SK-N-SH (cell line): Measurements from ENCODE around the gene NUDT1. TPM values are rescaled to one million over a fixed set of nuclear protein-coding genes. Genes with fewer than 3 reads are reported as not detected.

Experiments
- CTCF ChIA-PET: fragments of 300-600, 350-600 bp; formaldehyde crosslinking; extraction: SDS; loops from one replicate; lab custom pipeline; 2021; lab: Yijun Ruan, JAX
- POLR2A ChIA-PET: fragments of 350-600 bp; sonication (Branson Sonifier 250); formaldehyde crosslinking; extraction: SDS; loops from one replicate; lab custom pipeline; 2020; ENCODE audit warnings: antibody characterized with exemption, inconsistent platforms; lab: Yijun Ruan, JAX
- DNase-seq: peaks from one replicate; pipeline ENCODE4 v3.0.0; 2012
- H2AFZ ChIP-seq: fragments of 200-600 bp; sonication (generic); 2 replicates; pipeline ENCODE4 v1.8.1; 2016; ENCODE audit warnings: antibody characterized with exemption, mild to moderate bottlenecking, low read depth
- H3F3A ChIP-seq: fragments of 200-600 bp; sonication (generic); replicated peaks from 2 replicates; pipeline ENCODE3; 2016; ENCODE audit warnings: antibody characterized with exemption, mild to moderate bottlenecking; ENCODE audit not compliant: insufficient read depth
- H3K27ac ChIP-seq, 2 experiments: fragments of 200-500 bp in 1 of 2; fragments of 200-600 bp in 1 of 2; sonication (Bioruptor generic) in 1 of 2; sonication (generic), shearing (Covaris generic) in 1 of 2; 2 replicates each; pipeline versions ENCODE4 v1.5.1 to v1.6.1; 2014 to 2016; ENCODE audit warnings: low read depth in 2 of 2, inconsistent platforms in 1 of 2, low read length in 1 of 2, mild to moderate bottlenecking in 1 of 2, mixed read lengths in 1 of 2
- H3K27me3 ChIP-seq: fragments of 200-600 bp; sonication (generic), shearing (Covaris generic); 2 replicates; pipeline ENCODE4 v1.6.1; 2016; ENCODE audit warnings: mixed run types; ENCODE audit not compliant: insufficient read depth
- H3K36me3 ChIP-seq, 2 experiments: fragments of 200-500 bp in 1 of 2; fragments of 200-600 bp in 1 of 2; sonication (Bioruptor generic) in 1 of 2; sonication (generic) in 1 of 2; replicated peaks in 1 of 2; 2 replicates each; pipeline versions ENCODE3 to v1.5.1; 2014 to 2016; ENCODE audit warnings: low read length in 1 of 2, mild to moderate bottlenecking in 1 of 2; ENCODE audit not compliant: insufficient read depth in 2 of 2, control insufficient read depth in 1 of 2
- H3K4me1 ChIP-seq, 2 experiments: fragments of 200-500 bp in 1 of 2; fragments of 200-600 bp in 1 of 2; sonication (Bioruptor generic) in 1 of 2; sonication (generic), shearing (Covaris generic) in 1 of 2; 2 replicates each; pipeline versions ENCODE4 v1.5.1 to v1.6.1; 2014 to 2016; ENCODE audit warnings: low read depth in 1 of 2, low read length in 1 of 2, mixed run types in 1 of 2; ENCODE audit not compliant: insufficient read depth in 2 of 2, control insufficient read depth in 1 of 2
- H3K4me2 ChIP-seq: fragments of 200-600 bp; sonication (generic), shearing (Covaris generic); 2 replicates; pipeline ENCODE4 v1.6.1; 2017; ENCODE audit warnings: mixed run types
- H3K4me3 ChIP-seq, 2 experiments: fragments of 200-500 bp in 1 of 2; fragments of 200-600 bp in 1 of 2; sonication (Bioruptor generic) in 1 of 2; sonication (generic), shearing (Covaris generic) in 1 of 2; 2 replicates each; pipeline versions ENCODE4 v1.5.1 to v1.8.1; 2014 to 2016; ENCODE audit warnings: low read depth in 2 of 2, inconsistent platforms in 1 of 2, low read length in 1 of 2, mild to moderate bottlenecking in 1 of 2, mixed read lengths in 1 of 2, moderate library complexity in 1 of 2
- H3K79me2 ChIP-seq: fragments of 200-600 bp; sonication (generic); 2 replicates; pipeline ENCODE4 v1.8.1; 2017; ENCODE audit warnings: mild to moderate bottlenecking; ENCODE audit not compliant: insufficient read depth
- H3K9ac ChIP-seq: fragments of 200-600 bp; sonication (generic); 2 replicates; pipeline ENCODE4 v1.6.1; 2017; ENCODE audit warnings: mixed run types
- H3K9me2 ChIP-seq: fragments of 200-600 bp; sonication (generic); 2 replicates; pipeline ENCODE4 v1.6.1; 2017; ENCODE audit warnings: mixed run types
- H3K9me3 ChIP-seq: fragments of 200-600 bp; sonication (generic); 2 replicates; pipeline ENCODE4 v1.6.1; 2017; ENCODE audit warnings: mixed run types, mild to moderate bottlenecking, moderate library complexity
- H4K20me1 ChIP-seq: fragments of 200-600 bp; sonication (generic); 2 replicates; pipeline ENCODE4 v1.6.1; 2017; ENCODE audit warnings: mild to moderate bottlenecking, mixed run types; ENCODE audit not compliant: insufficient read depth
- EZH2phosphoT487 ChIP-seq: fragments of 200-600 bp; sonication (generic); IDR thresholded peaks from 2 replicates; pipeline ENCODE4 v1.6.1; 2017; ENCODE audit warnings: low read depth, mixed run types, mild to moderate bottlenecking, antibody characterized with exemption, moderate library complexity, borderline replicate concordance
- FOSL2 ChIP-seq: IDR thresholded peaks from 2 replicates; pipeline ENCODE4 v1.4.0; 2012; ENCODE audit warnings: low read depth, mild to moderate bottlenecking, moderate library complexity, borderline replicate concordance
- FOXM1 ChIP-seq: IDR thresholded peaks from 2 replicates; pipeline ENCODE4 v1.4.0; 2012; ENCODE audit warnings: low read depth, mild to moderate bottlenecking
- GATA2 ChIP-seq: sonication (generic); formaldehyde crosslinking; IDR thresholded peaks from 2 replicates; pipeline ENCODE4 v1.5.0; 2020; ENCODE audit warnings: mild to moderate bottlenecking, missing genetic modification reagents
- MEF2A ChIP-seq: IDR thresholded peaks from 2 replicates; pipeline ENCODE4 v1.4.0; 2012; ENCODE audit warnings: low read depth, borderline replicate concordance
- MXI1 ChIP-seq: IDR thresholded peaks from 2 replicates; pipeline ENCODE4 v1.6.1; 2012; ENCODE audit warnings: mild to moderate bottlenecking, low read depth, low read length, improper control_type of control experiment
- NFIC ChIP-seq: IDR thresholded peaks from 2 replicates; pipeline ENCODE4 v1.4.0; 2012; ENCODE audit warnings: borderline replicate concordance
- NRF1 ChIP-seq: IDR thresholded peaks from 2 replicates; pipeline ENCODE4 v1.6.1; 2012; ENCODE audit warnings: low read depth, mild to moderate bottlenecking, low read length
- PBX3 ChIP-seq: IDR thresholded peaks from 2 replicates; pipeline ENCODE4; 2012
- POLR2AphosphoS5 ChIP-seq: IDR thresholded peaks from 2 replicates; pipeline ENCODE4 v1.6.1; 2012; ENCODE audit warnings: low read depth, low read length
- RAD21 ChIP-seq: IDR thresholded peaks from 2 replicates; pipeline ENCODE4 v1.6.1; 2012; ENCODE audit warnings: mild to moderate bottlenecking, low read length
- RCOR1 ChIP-seq: fragments of 150-350 bp; IDR thresholded peaks from 2 replicates; pipeline ENCODE4 v1.6.1; 2017; ENCODE audit warnings: antibody characterized with exemption, low read length
- RFX5 ChIP-seq: IDR thresholded peaks from 2 replicates; pipeline ENCODE4 v1.6.1; 2012; ENCODE audit warnings: mild to moderate bottlenecking, improper control_type of control experiment, low read length
- RXRA ChIP-seq: IDR thresholded peaks from 2 replicates; pipeline ENCODE4 v1.4.0; 2012; ENCODE audit warnings: low read depth, mild to moderate bottlenecking, borderline replicate concordance
- TEAD4 ChIP-seq: IDR thresholded peaks from 2 replicates; pipeline ENCODE4 v1.4.0; 2012; ENCODE audit warnings: mild to moderate bottlenecking, borderline replicate concordance; ENCODE audit not compliant: insufficient read depth
- USF1 ChIP-seq: IDR thresholded peaks from 2 replicates; pipeline ENCODE4 v1.4.0; 2012; ENCODE audit warnings: low read depth, borderline replicate concordance
- USF2 ChIP-seq: fragments of 150-350 bp; IDR thresholded peaks from 2 replicates; pipeline ENCODE4 v1.6.1; 2017; ENCODE audit warnings: antibody characterized with exemption, low read length, low read depth, borderline replicate concordance
- YY1 ChIP-seq: IDR thresholded peaks from 2 replicates; pipeline ENCODE4 v1.4.0; 2012; ENCODE audit warnings: low read depth, mild to moderate bottlenecking
- ZBTB33 ChIP-seq: IDR thresholded peaks from 2 replicates; pipeline ENCODE4 v1.4.0; 2012; ENCODE audit warnings: low read depth, borderline replicate concordance
- WGBS: methylation state at CpG from one replicate; pipeline ENCODE4 v1.1.6; 2017; ENCODE audit warnings: low lambda C conversion rate; 5-methylcytosine and 5-hydroxymethylcytosine counted together
- polyA plus RNA-seq, 3 experiments: library from polyadenylated mRNA; depleted of rRNA; stranded (reverse); fragments of >200 nt; gene quantifications; 2 replicates each; pipeline ENCODE4 v1.2.3, GENCODE V29; 2012

The NUDT1 gene
- polyA plus RNA-seq, 1 of the 3 experiments (the other 2 are of a cell fraction): 98.1 TPM

- no peak for TF ChIP-seq POLR2AphosphoS5
These were observed 19.6 kb downstream of the NUDT1 start (continued) for GRCh38 chr7:2261611-2262010.

- Histone ChIP-seq H3K4me1 (peaks cover 0 to 9% of the 10 kb centered on the region in 2 experiments; a peak in 1 of 4 replicates), H3K27me3 (no peaks in the 10 kb centered on the region), H3K9ac (no peak overlapping the region), H4K20me1 (no peaks in the 10 kb centered on the region), H2AFZ (no peak overlapping the region), H3K79me2 (no peaks in the 10 kb centered on the region), H3K27ac (no peak overlapping the region), H3K36me3 (peaks cover 5 to 8% of the 10 kb centered on the region in 2 experiments), H3K4me2 (no peak overlapping the region), H3K4me3 (no peak overlapping the region), H3K9me2 (no peaks in the 10 kb centered on the region), H3F3A (no peaks in the 10 kb centered on the region), H3K9me3 (no peaks in the 10 kb centered on the region)
- CTCF ChIA-PET: interaction anchor here (1.1 to 4.0 kb wide), 3 partner anchors 10 to 85 kb away, joined by 3 to 19 read pairs (median 4); no protein-coding TSS in a partner anchor
- no peak for TF ChIP-seq MEF2A
- no peak for TF ChIP-seq FOXM1
- TF ChIP-seq RAD21: no peak
- TF ChIP-seq EZH2phosphoT487: no peak
- TF ChIP-seq RCOR1: no peak
- TF ChIP-seq TEAD4: no peak
- TF ChIP-seq NRF1: no peak
- no peak for TF ChIP-seq USF2
- no peak for TF ChIP-seq ZBTB33
- TF ChIP-seq RXRA: no peak
- TF ChIP-seq MXI1: no peak
- no peak for TF ChIP-seq NFIC
- TF ChIP-seq YY1: no peak
- no peak for DNase-seq
- POLR2A ChIA-PET: no interaction called here
- WGBS: 91% methylated on average over 15 of the region's 18 CpGs
These were observed 21.1 kb downstream of the NUDT1 start for GRCh38 chr7:2263176-2263575.

- CTCF ChIA-PET: interaction anchor here (2.1 kb wide), 1 partner anchor 19 kb away, joined by 4 read pairs; no protein-coding TSS in a partner anchor
- TF ChIP-seq POLR2AphosphoS5 (no peak), RCOR1 (no peak), GATA2 (CRISPR knock-in tag) (no peak), FOSL2 (no peak), NRF1 (no peak), USF1 (no peak), FOXM1 (no peak), RFX5 (no peak), MEF2A (no peak), MXI1 (no peak), PBX3 (no peak), USF2 (no peak)
These were observed 22.1 kb downstream of the NUDT1 start for GRCh38 chr7:2264158-2264557.

More at GRCh38 chr7:2264158-2264557, 22.1 kb downstream of the NUDT1 start:
- DNase-seq: no peak
- no peaks in the 10 kb centered on the region for H3K27me3 ChIP-seq
- H3K27ac ChIP-seq: no peak overlapping the region
- peaks cover 0 to 9% of the 10 kb centered on the region in 2 experiments; a peak in 1 of 4 replicates for H3K4me1 ChIP-seq
- H3F3A ChIP-seq: no peaks in the 10 kb centered on the region
- 98% methylated on average over 23 of the region's 23 CpGs for WGBS
- H3K4me3 ChIP-seq: no peak overlapping the region
- H3K79me2 ChIP-seq: no peaks in the 10 kb centered on the region
- H3K36me3 ChIP-seq: peaks cover 5 to 8% of the 10 kb centered on the region in 2 experiments
- POLR2A ChIA-PET: no interaction called here
- H3K4me2 ChIP-seq: no peak overlapping the region
- H3K9ac ChIP-seq: no peak overlapping the region
- H3K9me3 ChIP-seq: no peaks in the 10 kb centered on the region
- H3K9me2 ChIP-seq: no peaks in the 10 kb centered on the region
- no peak overlapping the region for H2AFZ ChIP-seq
- H4K20me1 ChIP-seq: no peaks in the 10 kb centered on the region
